K562 (cell line): ENCODE results near the gene BST1. TPM values are rescaled to one million over a fixed set of nuclear protein-coding genes. Genes with fewer than 3 reads are reported as not detected.

Experiments used
- ATAC-seq: fragments of 200-7000 bp; cut with Tn5 transposase; 3 replicates; pipeline ENCODE4 v1.9.1; 2020; ENCODE audit warnings: moderate library complexity
- BruUV-seq: library from RNA; stranded (reverse); fragments of 400-500 nt; replicated peaks from 2 replicates; lab custom pipeline; 2021; lab: Mats Ljungman, UMichigan
- CTCF ChIA-PET: fragments of 300-600 bp; formaldehyde crosslinking; extraction: SDS; loops from one replicate; lab custom pipeline; 2021; ENCODE audit warnings: low intra/inter-chr PET ratio; lab: Yijun Ruan, JAX
- POLR2A ChIA-PET: fragments of 300-600, 350-650 bp; sonication (Branson Sonifier 250); formaldehyde crosslinking; extraction: SDS; loops from one replicate; lab custom pipeline; 2021; ENCODE audit warnings: antibody characterized with exemption, inconsistent platforms; lab: Yijun Ruan, JAX
- DNase-seq, 4 experiments: peaks; one replicate each; pipeline versions ENCODE4 v3.0.0 to v3.0.0-alpha.2; 2011 to 2018; ENCODE audit warnings: low spot score in 3 of 4, mixed read lengths in 3 of 4; ENCODE audit errors: extremely low read depth in 1 of 4
- FAIRE-seq: peaks from 2 replicates; lab custom pipeline; 2011; peaks lifted over from hg19 to GRCh38; lab: Jason Lieb, UNC
- H2AFZ ChIP-seq: 2 replicates; pipeline ENCODE4 v1.6.0; 2011; ENCODE audit warnings: low read depth, low read length, control low read depth, inconsistent platforms
- H3K27ac ChIP-seq: fragments of 200-600 bp; 3 replicates; pipeline ENCODE4 v1.8.0; 2011; ENCODE audit warnings: low read depth, mild to moderate bottlenecking, control low read depth, inconsistent platforms, low read length, moderate library complexity, mixed read lengths; ENCODE audit errors: extremely low read depth
- H3K27me3 ChIP-seq, 2 experiments: fragments of 300-600 bp in 1 of 2; 2 replicates in 1 of 2; 3 replicates in 1 of 2; pipeline versions ENCODE4 v1.6.0 to v1.8.0; 2011; ENCODE audit warnings: inconsistent platforms in 2 of 2, low read length in 2 of 2, mild to moderate bottlenecking in 1 of 2, mixed read lengths in 1 of 2, moderate library complexity in 1 of 2; ENCODE audit not compliant: control insufficient read depth in 2 of 2, insufficient read depth in 2 of 2
- H3K36me3 ChIP-seq: fragments of 300-600 bp; 3 replicates; pipeline ENCODE4 v1.8.0; 2011; ENCODE audit warnings: mild to moderate bottlenecking, low read length, inconsistent platforms; ENCODE audit not compliant: control insufficient read depth, insufficient read depth
- H3K4me1 ChIP-seq, 2 experiments: fragments of 200-600 bp in 1 of 2; replicated peaks in 1 of 2; 2 replicates in 1 of 2; 3 replicates in 1 of 2; pipeline versions ENCODE4 v1.5.1 to v1.8.0; 2011; ENCODE audit warnings: inconsistent platforms in 2 of 2, low read length in 2 of 2, mild to moderate bottlenecking in 1 of 2, mixed read lengths in 1 of 2, moderate library complexity in 1 of 2; ENCODE audit not compliant: control insufficient read depth in 2 of 2, insufficient read depth in 2 of 2
- H3K4me2 ChIP-seq: 2 replicates; pipeline ENCODE4 v1.6.1; 2011; ENCODE audit warnings: low read length, control low read depth, inconsistent platforms, mixed read lengths; ENCODE audit not compliant: insufficient read depth
- H3K4me3 ChIP-seq: fragments of 200-600 bp; sonication (generic), shearing (Covaris generic); 2 replicates; pipeline ENCODE4 v1.5.1; 2016; ENCODE audit warnings: control low read depth, inconsistent platforms
- H3K79me2 ChIP-seq: fragments of 200-600 bp; 3 replicates; pipeline ENCODE4 v1.8.0; 2011; ENCODE audit warnings: low read length, inconsistent platforms; ENCODE audit not compliant: control insufficient read depth, insufficient read depth
- H3K9ac ChIP-seq, 2 experiments: 2 replicates each; pipeline versions ENCODE4 v1.6.0 to v1.6.1; 2011; ENCODE audit warnings: low read depth in 2 of 2, low read length in 2 of 2, control low read depth in 1 of 2, inconsistent platforms in 1 of 2, mild to moderate bottlenecking in 1 of 2, mixed read lengths in 1 of 2; ENCODE audit not compliant: insufficient read depth in 1 of 2
- H3K9me1 ChIP-seq: one replicate; pipeline ENCODE4 v1.6.0; 2011; ENCODE audit warnings: inconsistent platforms, mild to moderate bottlenecking, low read length, moderate library complexity; ENCODE audit not compliant: control insufficient read depth, insufficient read depth
- H3K9me3 ChIP-seq: replicated peaks from 2 replicates; pipeline ENCODE4 v1.5.1; 2011; ENCODE audit warnings: low read depth, low read length, inconsistent platforms; ENCODE audit not compliant: control insufficient read depth, insufficient read depth
- H4K20me1 ChIP-seq: replicated peaks from 2 replicates; pipeline ENCODE4 v1.6.1; 2011; ENCODE audit warnings: low read length, inconsistent platforms, mixed read lengths; ENCODE audit not compliant: control insufficient read depth, insufficient read depth
- BMI1 ChIP-seq: fragments of 150-350 bp; IDR thresholded peaks from 2 replicates; pipeline ENCODE4 v1.6.1; 2014; ENCODE audit warnings: low read length
- HEY1 ChIP-seq: fragments of 250-450 bp; sonication (Bioruptor Pico); IDR thresholded peaks from 2 replicates; pipeline ENCODE4 v1.5.0; 2020; ENCODE audit warnings: mild to moderate bottlenecking, moderate library complexity, borderline replicate concordance
- HNRNPLL ChIP-seq: fragments of 200-400 bp; formaldehyde crosslinking; IDR thresholded peaks from 2 replicates; pipeline ENCODE4 v1.6.1; 2017; ENCODE audit warnings: low read length, low read depth, mild to moderate bottlenecking; ENCODE audit not compliant: poor library complexity, severe bottlenecking
- JUND ChIP-seq, 2 experiments: IDR thresholded peaks; 2 replicates in 1 of 2; 3 replicates in 1 of 2; pipeline ENCODE4 v1.6.1; 2011; ENCODE audit warnings: borderline replicate concordance in 2 of 2, low read depth in 2 of 2, low read length in 2 of 2, improper control_type of control experiment in 1 of 2, missing biosample characterization in 1 of 2, missing genetic modification characterization in 1 of 2, missing genetic modification reagents in 1 of 2
- LEF1 ChIP-seq: fragments of 450-650 bp; IDR thresholded peaks from 2 replicates; pipeline ENCODE4 v1.6.1; 2016; ENCODE audit warnings: mild to moderate bottlenecking
- MTA3 ChIP-seq: fragments of 450-650 bp; formaldehyde crosslinking; IDR thresholded peaks from 2 replicates; pipeline ENCODE4 v1.6.1; 2017; ENCODE audit warnings: mild to moderate bottlenecking, borderline replicate concordance
- NCOA4 ChIP-seq: fragments of 450-650 bp; IDR thresholded peaks from 2 replicates; pipeline ENCODE4 v1.6.1; 2018; ENCODE audit warnings: mild to moderate bottlenecking; ENCODE audit not compliant: partially characterized antibody
- PHB2 ChIP-seq: fragments of 450-650 bp; IDR thresholded peaks from 2 replicates; pipeline ENCODE4 v1.6.1; 2017; ENCODE audit warnings: low read depth
- STAG1 ChIP-seq: sonication (generic); formaldehyde crosslinking; IDR thresholded peaks from 2 replicates; pipeline ENCODE4 v1.5.0; 2020; ENCODE audit warnings: missing genetic modification reagents, borderline replicate concordance
- TBL1XR1 ChIP-seq, 2 experiments: IDR thresholded peaks; 2 replicates each; pipeline ENCODE4 v1.6.1; 2012; ENCODE audit warnings: improper control_type of control experiment in 2 of 2, low read length in 2 of 2, mild to moderate bottlenecking in 1 of 2
- TGIF2 ChIP-seq: sonication (generic); formaldehyde crosslinking; IDR thresholded peaks from 2 replicates; pipeline ENCODE4 v1.8.1; 2022; ENCODE audit warnings: mild to moderate bottlenecking, missing genetic modification reagents, moderate library complexity
- ZBTB7A ChIP-seq: IDR thresholded peaks from 2 replicates; pipeline ENCODE4 v1.6.1; 2011; ENCODE audit warnings: low read depth, mild to moderate bottlenecking, low read length, moderate library complexity, borderline replicate concordance; ENCODE audit not compliant: control insufficient read depth
- ZNF143 ChIP-seq: sonication (generic); formaldehyde crosslinking; IDR thresholded peaks from 2 replicates; pipeline ENCODE4 v1.9.0; 2022; ENCODE audit warnings: mild to moderate bottlenecking, missing genetic modification reagents
- ZNF384 ChIP-seq: IDR thresholded peaks from 2 replicates; pipeline ENCODE4 v1.6.1; 2012; ENCODE audit warnings: low read depth, low read length, improper control_type of control experiment
- ZNF445 ChIP-seq: fragments of 250-450 bp; sonication (Bioruptor Pico); IDR thresholded peaks from 2 replicates; pipeline ENCODE4 v1.4.0; 2020; ENCODE audit warnings: low read depth, mild to moderate bottlenecking, moderate library complexity
- WGBS: fragments of 100-300 bp; shearing (Covaris generic); methylation state at CpG from one replicate; pipeline ENCODE4 v1.1.6; 2016; ENCODE audit warnings: low coverage, mixed read lengths; ENCODE audit not compliant: insufficient coverage; ENCODE audit errors: missing lambda C conversion rate; 5-methylcytosine and 5-hydroxymethylcytosine counted together
- in situ Hi-C: fragments of 300-500 bp; cut with MboI; formaldehyde crosslinking; loops from 4 replicates; pipeline ENCODE4 v1.15.0; 2018; ENCODE audit warnings: inconsistent platforms, mixed read lengths
- intact Hi-C: fragments of 100-400 bp; cut with micrococcal nuclease; formaldehyde crosslinking; loops from 2 replicates; pipeline ENCODE4 v1.14.2; 2022
- polyA plus RNA-seq, 8 experiments: library from polyadenylated mRNA; depleted of rRNA in 4 of 8; stranded (reverse) in 5 of 8; unstranded in 3 of 8; fragments of >200 nt; fragmentation: Nextera tagmentation in 2 of 8; fragmentation: Illumina TruSeq in 1 of 8; extraction: Ambion mirVana in 2 of 8; extraction: Trizol in 1 of 8; gene quantifications; 2 replicates each; pipeline versions ENCODE4 v1.2.1 to v1.2.3, GENCODE V29; 2011 to 2014; ENCODE audit warnings: inconsistent platforms in 1 of 8, missing spikeins in 1 of 8
- total RNA-seq, 7 experiments: library from RNA; depleted of rRNA in 6 of 7; stranded (reverse); fragments of >200 nt in 6 of 7; fragmentation: Illumina TruSeq in 2 of 7; extraction: Trizol in 2 of 7; gene quantifications; 2 replicates each; pipeline versions ENCODE4 v1.2.1 to v1.2.3, GENCODE V29; 2011 to 2021; ENCODE audit warnings: low replicate concordance in 1 of 7
- TF ChIP-seq, protein P1 (sequence below): sonication (generic); formaldehyde crosslinking; IDR thresholded peaks from 2 replicates; pipeline ENCODE4 v1.9.0; 2022; ENCODE audit warnings: mild to moderate bottlenecking, missing genetic modification reagents

BST1 gene
- total and polyA plus RNA-seq, 9 of the 15 experiments (the other 6 are each of a cell fraction or from before 2014, with no cell fraction given) = 0.04 to 0.38 (median 0.07) TPM; not detected in 6

DNA sequence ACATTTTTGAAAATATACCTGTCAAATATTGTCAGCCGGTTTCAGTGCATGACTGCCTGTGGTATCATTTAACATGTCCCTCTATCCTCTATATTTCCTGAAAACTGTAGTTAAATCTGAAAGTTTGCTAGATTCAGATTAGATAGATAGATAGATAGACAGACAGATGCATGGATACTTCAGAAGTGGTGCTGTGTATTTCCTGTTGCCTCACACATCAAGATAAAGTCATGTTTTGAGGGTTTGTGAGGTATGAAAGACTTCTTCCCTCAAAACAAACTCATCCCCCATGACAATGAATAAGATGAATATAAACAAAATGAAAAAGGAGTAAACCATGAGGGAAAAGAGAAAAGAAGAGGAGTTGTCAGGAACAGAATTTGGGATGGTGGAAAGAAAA lies 6.0 kb upstream of the BST1 start:
- CTCF ChIA-PET = no interaction called here
- Histone ChIP-seq H3K9me1 (no peaks in the 10 kb centered on the region), H3K9me3 (peaks cover 3% of the 10 kb centered on the region; the same call in 1 of the 2 replicates), H3K36me3 (no peaks in the 10 kb centered on the region), H4K20me1 (no peaks in the 10 kb centered on the region), H3K27me3 (peaks cover 8 to 12% of the 10 kb centered on the region in 2 experiments; a peak in 4 of 5 replicates), H3K9ac (no peak overlapping the region), H3K27ac (no peak overlapping the region), H3K4me3 (no peak overlapping the region), H2AFZ (no peak overlapping the region), H3K4me1 (no peaks in the 10 kb centered on the region), H3K4me2 (no peak overlapping the region), H3K79me2 (no peaks in the 10 kb centered on the region)
- intact Hi-C loops = no loop called here
- in situ Hi-C loops = no loop called here
- no peak for ATAC-seq
- BruUV-seq = no TSS peak
- 29% methylated on average over 1 of the region's 1 CpG for WGBS
- no peak for DNase-seq
- TF ChIP-seq HNRNPLL = no peak
- TF ChIP-seq BMI1 = no peak
- TF ChIP-seq, protein P1, sequence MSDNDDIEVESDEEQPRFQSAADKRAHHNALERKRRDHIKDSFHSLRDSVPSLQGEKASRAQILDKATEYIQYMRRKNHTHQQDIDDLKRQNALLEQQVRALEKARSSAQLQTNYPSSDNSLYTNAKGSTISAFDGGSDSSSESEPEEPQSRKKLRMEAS (CRISPR knock-in tag) = no peak
- TF ChIP-seq TBL1XR1 (IDR thresholded peaks at IDR 0.05; ENCODE audit: low read length in 2 of 2) = no peak
- no peak for TF ChIP-seq HEY1 (CRISPR knock-in tag)
- FAIRE-seq = no peak
- POLR2A ChIA-PET = no interaction called here

DNA sequence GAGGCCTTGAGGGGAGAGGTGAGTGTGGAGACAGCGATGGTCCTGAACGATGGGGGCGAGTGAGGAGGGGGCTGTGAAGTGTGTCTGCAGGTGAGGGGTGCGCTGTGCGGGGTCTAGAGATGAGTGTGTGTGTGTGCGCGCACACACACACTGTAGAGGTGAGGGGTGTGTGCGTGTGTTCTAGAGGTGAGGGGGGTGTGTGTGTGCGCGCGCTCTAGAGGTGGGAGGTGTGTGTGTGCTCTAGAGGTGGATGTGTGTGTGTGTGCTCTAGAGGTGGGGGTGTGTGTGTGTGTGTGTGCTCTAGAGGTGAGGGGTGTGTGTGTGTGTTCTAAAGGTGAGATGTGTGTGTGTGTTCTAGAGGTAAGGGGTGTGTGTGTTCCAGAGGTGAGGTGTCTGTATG lies 574 bp downstream of the BST1 start:
- 54% methylated on average over 6 of the region's 11 CpGs for WGBS
- peaks cover 0 to 13% of the 10 kb centered on the region in 2 experiments; a peak in 3 of 5 replicates for H3K27me3 ChIP-seq
- no peaks in the 10 kb centered on the region for H3K9me1 ChIP-seq
- intact Hi-C loops = no loop called here
- H4K20me1 ChIP-seq = no peaks in the 10 kb centered on the region
- no peak overlapping the region for H3K4me2 ChIP-seq
- in situ Hi-C loops = no loop called here
- H3K27ac ChIP-seq = no peak overlapping the region
- DNase-seq (no peak), ATAC-seq (no peak), FAIRE-seq (no peak)
- no peaks in the 10 kb centered on the region for H3K4me1 ChIP-seq
- TF ChIP-seq ZNF384 = no peak
- no peak for TF ChIP-seq STAG1 (CRISPR knock-in tag)
- TF ChIP-seq ZNF445 (CRISPR knock-in tag) = no peak
- no peak for TF ChIP-seq ZBTB7A
- no peak for TF ChIP-seq JUND (IDR thresholded peaks at IDR 0.05; ENCODE audit: borderline replicate concordance, low read depth, low read length)
- TF ChIP-seq JUND (tag; IDR thresholded peaks at IDR 0.05; ENCODE audit: borderline replicate concordance, low read depth, low read length) = no peak
- TF ChIP-seq PHB2 = no peak
- no peak for TF ChIP-seq TGIF2 (CRISPR knock-in tag)
- TF ChIP-seq LEF1 = no peak
- TF ChIP-seq ZNF143 (CRISPR knock-in tag) = no peak
- TF ChIP-seq NCOA4 = no peak
- TF ChIP-seq MTA3 = no peak
- H3K36me3 ChIP-seq = no peaks in the 10 kb centered on the region
- POLR2A ChIA-PET = no interaction called here
- no peak overlapping the region for H2AFZ ChIP-seq
- no peak overlapping the region for H3K9ac ChIP-seq
- CTCF ChIA-PET = interaction anchor here (0.6 kb wide), 1 partner anchor 348 kb away, joined by 3 read pairs; no protein-coding TSS in a partner anchor
- BruUV-seq = no TSS peak
- H3K4me3 ChIP-seq = no peak overlapping the region
- no peaks in the 10 kb centered on the region for H3K79me2 ChIP-seq
- no peaks in the 10 kb centered on the region for H3K9me3 ChIP-seq
